HEK293 (cell line): ENCODE data around the gene MMP24.

ENCODE experiments used
- HOXC10 ChIP-seq: sonication (generic); formaldehyde crosslinking; IDR thresholded peaks from 2 replicates; pipeline ENCODE4 v1.8.1; 2023; ENCODE audit warnings: mild to moderate bottlenecking, missing genetic modification reagents
- MZF1 ChIP-seq: fragments of 450-650 bp; formaldehyde crosslinking; IDR thresholded peaks from 2 replicates; pipeline ENCODE4 v1.5.1; 2017; ENCODE audit warnings: missing biosample characterization, missing genetic modification characterization, borderline replicate concordance
- SETDB1 ChIP-seq: IDR thresholded peaks from one replicate; pipeline ENCODE4 v1.6.1; 2017; ENCODE audit warnings: mild to moderate bottlenecking, low read length, moderate library complexity, mixed read lengths; ENCODE audit not compliant: insufficient read length
- SP2 ChIP-seq: fragments of 450-650 bp; formaldehyde crosslinking; IDR thresholded peaks from 2 replicates; pipeline ENCODE4 v1.5.1; 2016; ENCODE audit warnings: missing biosample characterization, missing genetic modification characterization
- WT1 ChIP-seq: fragments of 450-650 bp; formaldehyde crosslinking; IDR thresholded peaks from 2 replicates; pipeline ENCODE4 v1.5.1; 2016; ENCODE audit warnings: missing biosample characterization, missing genetic modification characterization
- ZFP41 ChIP-seq: fragments of 450-650 bp; formaldehyde crosslinking; IDR thresholded peaks from 2 replicates; pipeline ENCODE4 v1.5.1; 2016; ENCODE audit warnings: missing biosample characterization, missing genetic modification characterization, borderline replicate concordance
- ZFP69B ChIP-seq: fragments of 450-650 bp; formaldehyde crosslinking; IDR thresholded peaks from 2 replicates; pipeline ENCODE4 v1.5.1; 2016; ENCODE audit warnings: missing biosample characterization, missing genetic modification characterization
- ZNF10 ChIP-seq: fragments of 450-650 bp; formaldehyde crosslinking; IDR thresholded peaks from 2 replicates; pipeline ENCODE4 v1.5.1; 2017; ENCODE audit warnings: missing biosample characterization, missing genetic modification characterization
- ZNF133 ChIP-seq: fragments of 450-650 bp; formaldehyde crosslinking; IDR thresholded peaks from 2 replicates; pipeline ENCODE4 v1.5.1; 2016; ENCODE audit warnings: missing biosample characterization, missing genetic modification characterization
- ZNF174 ChIP-seq: fragments of 450-650 bp; formaldehyde crosslinking; IDR thresholded peaks from 2 replicates; pipeline ENCODE4 v1.5.0; 2017; ENCODE audit warnings: missing biosample characterization, mild to moderate bottlenecking, missing genetic modification characterization
- ZNF184 ChIP-seq: fragments of 450-650 bp; IDR thresholded peaks from 2 replicates; pipeline ENCODE4 v1.5.1; 2018; ENCODE audit warnings: missing biosample characterization, mild to moderate bottlenecking, missing genetic modification characterization
- ZNF2 ChIP-seq: fragments of 450-650 bp; formaldehyde crosslinking; IDR thresholded peaks from 2 replicates; pipeline ENCODE4 v1.5.1; 2016; ENCODE audit warnings: missing biosample characterization, missing genetic modification characterization
- ZNF211 ChIP-seq: fragments of 450-650 bp; formaldehyde crosslinking; IDR thresholded peaks from 2 replicates; pipeline ENCODE4 v1.5.1; 2016; ENCODE audit warnings: low read depth, missing biosample characterization, missing genetic modification characterization
- ZNF223 ChIP-seq: fragments of 450-650 bp; formaldehyde crosslinking; IDR thresholded peaks from 2 replicates; pipeline ENCODE4 v1.5.1; 2016; ENCODE audit warnings: missing biosample characterization, missing genetic modification characterization
- ZNF248 ChIP-seq: fragments of 450-650 bp; formaldehyde crosslinking; IDR thresholded peaks from 2 replicates; pipeline ENCODE4 v1.5.1; 2017; ENCODE audit warnings: missing biosample characterization, missing genetic modification characterization
- ZNF302 ChIP-seq: fragments of 450-650 bp; formaldehyde crosslinking; IDR thresholded peaks from 2 replicates; pipeline ENCODE4 v1.5.1; 2016; ENCODE audit warnings: missing biosample characterization, missing genetic modification characterization, low read depth
- ZNF529 ChIP-seq: fragments of 450-650 bp; formaldehyde crosslinking; IDR thresholded peaks from 2 replicates; pipeline ENCODE4 v1.5.1; 2017; ENCODE audit warnings: missing genetic modification characterization, missing biosample characterization; ENCODE audit not compliant: insufficient replicate concordance
- ZNF558 ChIP-seq: fragments of 450-650 bp; formaldehyde crosslinking; IDR thresholded peaks from 2 replicates; pipeline ENCODE4 v1.5.1; 2016; ENCODE audit warnings: missing biosample characterization, missing genetic modification characterization
- ZNF626 ChIP-seq: fragments of 450-650 bp; sonication (Bioruptor Pico); formaldehyde crosslinking; IDR thresholded peaks from 2 replicates; pipeline ENCODE4 v1.5.1; 2018; ENCODE audit warnings: missing biosample characterization, missing genetic modification characterization, inconsistent platforms
- ZNF654 ChIP-seq: fragments of 450-650 bp; formaldehyde crosslinking; IDR thresholded peaks from 2 replicates; pipeline ENCODE4 v1.5.1; 2016; ENCODE audit warnings: low read depth, missing biosample characterization, missing genetic modification characterization
- ZNF701 ChIP-seq: fragments of 450-650 bp; formaldehyde crosslinking; IDR thresholded peaks from 2 replicates; pipeline ENCODE4 v1.5.1; 2016; ENCODE audit warnings: missing biosample characterization, missing genetic modification characterization
- ZNF76 ChIP-seq: fragments of 450-650 bp; formaldehyde crosslinking; IDR thresholded peaks from 2 replicates; pipeline ENCODE4; 2016; ENCODE audit warnings: low read depth, missing biosample characterization, missing genetic modification characterization, borderline replicate concordance
- ZSCAN16 ChIP-seq: fragments of 450-650 bp; formaldehyde crosslinking; IDR thresholded peaks from 2 replicates; pipeline ENCODE4 v1.5.1; 2016; ENCODE audit warnings: missing biosample characterization, missing genetic modification characterization
- ZSCAN30 ChIP-seq: fragments of 450-650 bp; IDR thresholded peaks from 2 replicates; pipeline ENCODE4 v1.5.1; 2018; ENCODE audit warnings: missing biosample characterization, mild to moderate bottlenecking, missing genetic modification characterization, moderate library complexity
- TF ChIP-seq, protein P1 (sequence below): fragments of 450-650 bp; formaldehyde crosslinking; IDR thresholded peaks from 2 replicates; pipeline ENCODE4 v1.5.1; 2017; ENCODE audit warnings: missing biosample characterization, missing genetic modification characterization
- TF ChIP-seq, protein P2 (sequence below): fragments of 450-650 bp; formaldehyde crosslinking; IDR thresholded peaks from 2 replicates; pipeline ENCODE4 v1.5.1; 2017; ENCODE audit warnings: missing biosample characterization, missing genetic modification characterization
- TF ChIP-seq, protein P3 (sequence below): fragments of 450-650 bp; formaldehyde crosslinking; IDR thresholded peaks from 2 replicates; pipeline ENCODE4 v1.5.1; 2016; ENCODE audit warnings: missing biosample characterization, missing genetic modification characterization
- TF ChIP-seq, protein P4 (sequence below): fragments of 450-650 bp; formaldehyde crosslinking; IDR thresholded peaks from 2 replicates; pipeline ENCODE4 v1.5.0; 2017; ENCODE audit warnings: missing biosample characterization, missing genetic modification characterization, borderline replicate concordance

Gene MMP24

DNA sequence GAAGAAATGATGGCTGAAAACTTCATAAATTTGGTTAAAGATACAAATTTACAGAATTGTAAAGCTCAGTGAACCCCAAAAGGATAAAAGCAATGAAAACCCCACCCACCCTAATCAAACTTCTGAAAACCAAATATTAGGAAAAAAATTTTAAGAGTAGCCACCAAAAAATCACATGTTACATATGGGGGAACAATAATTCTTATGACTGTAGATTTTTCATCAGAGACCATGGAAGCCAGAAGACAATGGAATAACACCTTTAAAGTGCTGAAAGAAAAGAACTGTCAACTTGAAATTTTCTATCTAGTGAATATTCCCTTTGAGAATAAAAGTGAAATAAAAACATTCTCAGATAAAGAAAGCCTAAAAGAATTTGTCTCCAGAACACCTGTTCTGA, 30.2 kb upstream of the MMP24 start (continued):
- TF ChIP-seq, protein P1, sequence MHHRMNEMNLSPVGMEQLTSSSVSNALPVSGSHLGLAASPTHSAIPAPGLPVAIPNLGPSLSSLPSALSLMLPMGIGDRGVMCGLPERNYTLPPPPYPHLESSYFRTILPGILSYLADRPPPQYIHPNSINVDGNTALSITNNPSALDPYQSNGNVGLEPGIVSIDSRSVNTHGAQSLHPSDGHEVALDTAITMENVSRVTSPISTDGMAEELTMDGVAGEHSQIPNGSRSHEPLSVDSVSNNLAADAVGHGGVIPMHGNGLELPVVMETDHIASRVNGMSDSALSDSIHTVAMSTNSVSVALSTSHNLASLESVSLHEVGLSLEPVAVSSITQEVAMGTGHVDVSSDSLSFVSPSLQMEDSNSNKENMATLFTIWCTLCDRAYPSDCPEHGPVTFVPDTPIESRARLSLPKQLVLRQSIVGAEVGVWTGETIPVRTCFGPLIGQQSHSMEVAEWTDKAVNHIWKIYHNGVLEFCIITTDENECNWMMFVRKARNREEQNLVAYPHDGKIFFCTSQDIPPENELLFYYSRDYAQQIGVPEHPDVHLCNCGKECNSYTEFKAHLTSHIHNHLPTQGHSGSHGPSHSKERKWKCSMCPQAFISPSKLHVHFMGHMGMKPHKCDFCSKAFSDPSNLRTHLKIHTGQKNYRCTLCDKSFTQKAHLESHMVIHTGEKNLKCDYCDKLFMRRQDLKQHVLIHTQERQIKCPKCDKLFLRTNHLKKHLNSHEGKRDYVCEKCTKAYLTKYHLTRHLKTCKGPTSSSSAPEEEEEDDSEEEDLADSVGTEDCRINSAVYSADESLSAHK (tag by site-specific recombination): no peak
- TF ChIP-seq ZNF558 (tag by site-specific recombination): peak; percentile 58; the same call in 1 of the 2 replicates
- TF ChIP-seq ZSCAN16 (tag by site-specific recombination): no peak
- TF ChIP-seq, protein P2, sequence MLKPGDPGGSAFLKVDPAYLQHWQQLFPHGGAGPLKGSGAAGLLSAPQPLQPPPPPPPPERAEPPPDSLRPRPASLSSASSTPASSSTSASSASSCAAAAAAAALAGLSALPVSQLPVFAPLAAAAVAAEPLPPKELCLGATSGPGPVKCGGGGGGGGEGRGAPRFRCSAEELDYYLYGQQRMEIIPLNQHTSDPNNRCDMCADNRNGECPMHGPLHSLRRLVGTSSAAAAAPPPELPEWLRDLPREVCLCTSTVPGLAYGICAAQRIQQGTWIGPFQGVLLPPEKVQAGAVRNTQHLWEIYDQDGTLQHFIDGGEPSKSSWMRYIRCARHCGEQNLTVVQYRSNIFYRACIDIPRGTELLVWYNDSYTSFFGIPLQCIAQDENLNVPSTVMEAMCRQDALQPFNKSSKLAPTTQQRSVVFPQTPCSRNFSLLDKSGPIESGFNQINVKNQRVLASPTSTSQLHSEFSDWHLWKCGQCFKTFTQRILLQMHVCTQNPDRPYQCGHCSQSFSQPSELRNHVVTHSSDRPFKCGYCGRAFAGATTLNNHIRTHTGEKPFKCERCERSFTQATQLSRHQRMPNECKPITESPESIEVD (tag by site-specific recombination): no peak
- no peak for TF ChIP-seq ZNF211
- TF ChIP-seq ZNF76 (tag by site-specific recombination): no peak
- TF ChIP-seq ZFP69B (tag by site-specific recombination): no peak
- TF ChIP-seq HOXC10: no peak
- TF ChIP-seq MZF1 (tag by site-specific recombination): no peak
- TF ChIP-seq ZNF184: 0 out of 2 replicates have a peak, but pooled peaks have one; percentile 43
- TF ChIP-seq ZNF626 (tag by site-specific recombination): peak; percentile 73; the same call in 1 of the 2 replicates
- TF ChIP-seq ZNF654 (tag by site-specific recombination): no peak
- TF ChIP-seq ZNF10: no peak
- TF ChIP-seq ZSCAN30 (tag by site-specific recombination): no peak
- TF ChIP-seq SP2 (tag by site-specific recombination): no peak
- TF ChIP-seq ZFP41: no peak
- no peak for TF ChIP-seq ZNF133 (tag by site-specific recombination)
- no peak for TF ChIP-seq ZNF701
- TF ChIP-seq, protein P3, sequence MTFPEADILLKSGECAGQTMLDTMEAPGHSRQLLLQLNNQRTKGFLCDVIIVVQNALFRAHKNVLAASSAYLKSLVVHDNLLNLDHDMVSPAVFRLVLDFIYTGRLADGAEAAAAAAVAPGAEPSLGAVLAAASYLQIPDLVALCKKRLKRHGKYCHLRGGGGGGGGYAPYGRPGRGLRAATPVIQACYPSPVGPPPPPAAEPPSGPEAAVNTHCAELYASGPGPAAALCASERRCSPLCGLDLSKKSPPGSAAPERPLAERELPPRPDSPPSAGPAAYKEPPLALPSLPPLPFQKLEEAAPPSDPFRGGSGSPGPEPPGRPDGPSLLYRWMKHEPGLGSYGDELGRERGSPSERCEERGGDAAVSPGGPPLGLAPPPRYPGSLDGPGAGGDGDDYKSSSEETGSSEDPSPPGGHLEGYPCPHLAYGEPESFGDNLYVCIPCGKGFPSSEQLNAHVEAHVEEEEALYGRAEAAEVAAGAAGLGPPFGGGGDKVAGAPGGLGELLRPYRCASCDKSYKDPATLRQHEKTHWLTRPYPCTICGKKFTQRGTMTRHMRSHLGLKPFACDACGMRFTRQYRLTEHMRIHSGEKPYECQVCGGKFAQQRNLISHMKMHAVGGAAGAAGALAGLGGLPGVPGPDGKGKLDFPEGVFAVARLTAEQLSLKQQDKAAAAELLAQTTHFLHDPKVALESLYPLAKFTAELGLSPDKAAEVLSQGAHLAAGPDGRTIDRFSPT: no peak
- no peak for TF ChIP-seq WT1 (tag by site-specific recombination)
- TF ChIP-seq ZNF174: no peak
- TF ChIP-seq ZNF302 (tag by site-specific recombination): no peak
- TF ChIP-seq, protein P4, sequence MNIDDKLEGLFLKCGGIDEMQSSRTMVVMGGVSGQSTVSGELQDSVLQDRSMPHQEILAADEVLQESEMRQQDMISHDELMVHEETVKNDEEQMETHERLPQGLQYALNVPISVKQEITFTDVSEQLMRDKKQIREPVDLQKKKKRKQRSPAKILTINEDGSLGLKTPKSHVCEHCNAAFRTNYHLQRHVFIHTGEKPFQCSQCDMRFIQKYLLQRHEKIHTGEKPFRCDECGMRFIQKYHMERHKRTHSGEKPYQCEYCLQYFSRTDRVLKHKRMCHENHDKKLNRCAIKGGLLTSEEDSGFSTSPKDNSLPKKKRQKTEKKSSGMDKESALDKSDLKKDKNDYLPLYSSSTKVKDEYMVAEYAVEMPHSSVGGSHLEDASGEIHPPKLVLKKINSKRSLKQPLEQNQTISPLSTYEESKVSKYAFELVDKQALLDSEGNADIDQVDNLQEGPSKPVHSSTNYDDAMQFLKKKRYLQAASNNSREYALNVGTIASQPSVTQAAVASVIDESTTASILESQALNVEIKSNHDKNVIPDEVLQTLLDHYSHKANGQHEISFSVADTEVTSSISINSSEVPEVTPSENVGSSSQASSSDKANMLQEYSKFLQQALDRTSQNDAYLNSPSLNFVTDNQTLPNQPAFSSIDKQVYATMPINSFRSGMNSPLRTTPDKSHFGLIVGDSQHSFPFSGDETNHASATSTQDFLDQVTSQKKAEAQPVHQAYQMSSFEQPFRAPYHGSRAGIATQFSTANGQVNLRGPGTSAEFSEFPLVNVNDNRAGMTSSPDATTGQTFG (tag by site-specific recombination): no peak
- no peak for TF ChIP-seq ZNF2 (tag by site-specific recombination)
- TF ChIP-seq ZNF248 (tag by site-specific recombination): no peak
- no peak for TF ChIP-seq ZNF223 (tag by site-specific recombination)
- peak; percentile 86 for TF ChIP-seq SETDB1
- peak; percentile 66 for TF ChIP-seq ZNF529 (tag by site-specific recombination)
- TF ChIP-seq, all 188 proteins: peak for 5
